Stimulated activated CD4-positive, alpha-beta T cell treated with anti-CD3 and anti-CD28 coated beads, Interleukin-15, amount 100 ng/mL, for 1 hour (primary cell): Measurements from ENCODE around the gene FBLL1.
"Not testable (repeated sequence)": the region's sequence is repeated elsewhere in the genome, so short reads cannot be mapped to it uniquely, and the experiment has no call there.

ENCODE experiments used
- DNase-seq, 2 donors: peaks; one replicate each; pipeline ENCODE4 v3.0.0-alpha.2; 2020; ENCODE audit warnings: low read depth in 1 of 2, low spot score in 1 of 2

The FBLL1 gene

GRCh38 chr5:168550656-168551055, 21.6 kb downstream of the FBLL1 start:
- no peak for DNase-seq

GRCh38 chr5:168552146-168552545, 23.0 kb downstream of the FBLL1 start:
- no peak for DNase-seq

GRCh38 chr5:168553377-168554130, 24.4 kb downstream of the FBLL1 start:
- DNase-seq = no peak

GRCh38 chr5:168557389-168557788, 28.3 kb downstream of the FBLL1 start:
- no peak for DNase-seq

- no peak for DNase-seq
Observed at GRCh38 chr5:168562279-168562678, 33.2 kb downstream of the FBLL1 start.

- no peak for DNase-seq
Observed at GRCh38 chr5:168563959-168564358, 34.9 kb downstream of the FBLL1 start.

GRCh38 chr5:168568738-168569137, 39.6 kb downstream of the FBLL1 start:
- no peak for DNase-seq

GRCh38 chr5:168570490-168571328, 41.6 kb downstream of the FBLL1 start:
- no peak for DNase-seq

- not testable (repeated sequence) for DNase-seq
Observed at GRCh38 chr5:168573663-168574062, 44.6 kb downstream of the FBLL1 start.

GRCh38 chr5:168574156-168574555, 45.1 kb downstream of the FBLL1 start:
- not testable (repeated sequence) for DNase-seq

- no peak for DNase-seq
Observed at GRCh38 chr5:168575391-168576372, 46.6 kb downstream of the FBLL1 start.

- DNase-seq = no peak
Observed at GRCh38 chr5:168578006-168578405, 48.9 kb downstream of the FBLL1 start.

GRCh38 chr5:168578538-168579487, 49.7 kb downstream of the FBLL1 start, which contains the start of gene PANK3:
Gene PANK3 (minus strand): TSS chr5:168579368. CDS start chr5:168579283, 85 bp downstream.
- DNase-seq = no peak

GRCh38 chr5:168579488-168580226, 50.6 kb downstream of the FBLL1 start:
- DNase-seq = peak; percentile 90 to 94

GRCh38 chr5:168580227-168580508, 51.1 kb downstream of the FBLL1 start:
- DNase-seq = no peak
